Measurements from ENCODE around the gene NCOA7.
"Not testable (repeated sequence)": the region's sequence is repeated elsewhere in the genome, so short reads cannot be mapped to it uniquely, and the experiment has no call there.

NCOA7 gene

GRCh38 chr6:125927761-125928160, 137.0 kb downstream of the NCOA7 start:
- TF ChIP-seq ZNF274 (IDR thresholded peaks at IDR 0.05; ENCODE audit: low read depth, low read length) (no peak), YY1 (IDR thresholded peaks at IDR 0.05; ENCODE audit: insufficient read depth, insufficient read length) (no peak), SUZ12 (IDR thresholded peaks at IDR 0.05; ENCODE audit: extremely low read depth, insufficient read depth, insufficient read length) (no peak)
- no peaks in the 10 kb centered on the region for H3K9me3 ChIP-seq (ENCODE audit: insufficient read depth, low read length)
- no peak overlapping the region for H3K4me3 ChIP-seq (ENCODE audit: insufficient read length, low read depth)
- H3K27me3 ChIP-seq (ENCODE audit: insufficient read depth, insufficient read length): no peaks in the 10 kb centered on the region
- no peaks in the 10 kb centered on the region for H3K4me1 ChIP-seq (ENCODE audit: insufficient read depth, insufficient read length)
- no peak for DNase-seq (ENCODE audit: low read depth, low spot score)
- no peak overlapping the region for H3K9ac ChIP-seq (ENCODE audit: insufficient read length, low read depth)
- no peaks in the 10 kb centered on the region for H3K36me3 ChIP-seq (ENCODE audit: insufficient read depth, insufficient read length, low read length)

- Histone ChIP-seq H3K27me3 (ENCODE audit: insufficient read depth, insufficient read length) (no peaks in the 10 kb centered on the region), H3K9ac (ENCODE audit: insufficient read length, low read depth) (no peak overlapping the region), H3K36me3 (ENCODE audit: insufficient read depth, insufficient read length, low read length) (no peaks in the 10 kb centered on the region), H3K4me3 (ENCODE audit: insufficient read length, low read depth) (no peak overlapping the region), H3K4me1 (ENCODE audit: insufficient read depth, insufficient read length) (no peaks in the 10 kb centered on the region), H3K9me3 (ENCODE audit: insufficient read depth, low read length) (no peaks in the 10 kb centered on the region)
- DNase-seq (ENCODE audit: low read depth, low spot score): no peak
- TF ChIP-seq ZNF274 (IDR thresholded peaks at IDR 0.05; ENCODE audit: low read depth, low read length): no peak
- TF ChIP-seq SUZ12 (IDR thresholded peaks at IDR 0.05; ENCODE audit: extremely low read depth, insufficient read depth, insufficient read length): no peak
- TF ChIP-seq YY1 (IDR thresholded peaks at IDR 0.05; ENCODE audit: insufficient read depth, insufficient read length): no peak
These were observed 140.1 kb downstream of the NCOA7 start for GRCh38 chr6:125930765-125931418.

GRCh38 chr6:125931733-125932450, 141.1 kb downstream of the NCOA7 start:
- DNase-seq (ENCODE audit: low read depth, low spot score): no peak
- Histone ChIP-seq H3K9ac (ENCODE audit: insufficient read length, low read depth) (no peak overlapping the region), H3K4me3 (ENCODE audit: insufficient read length, low read depth) (no peak overlapping the region), H3K9me3 (ENCODE audit: insufficient read depth, low read length) (no peaks in the 10 kb centered on the region), H3K4me1 (ENCODE audit: insufficient read depth, insufficient read length) (no peaks in the 10 kb centered on the region), H3K36me3 (ENCODE audit: insufficient read depth, insufficient read length, low read length) (no peaks in the 10 kb centered on the region), H3K27me3 (ENCODE audit: insufficient read depth, insufficient read length) (no peaks in the 10 kb centered on the region)
- TF ChIP-seq YY1 (IDR thresholded peaks at IDR 0.05; ENCODE audit: insufficient read depth, insufficient read length) (no peak), ZNF274 (IDR thresholded peaks at IDR 0.05; ENCODE audit: low read depth, low read length) (no peak), SUZ12 (IDR thresholded peaks at IDR 0.05; ENCODE audit: extremely low read depth, insufficient read depth, insufficient read length) (no peak)

DNA sequence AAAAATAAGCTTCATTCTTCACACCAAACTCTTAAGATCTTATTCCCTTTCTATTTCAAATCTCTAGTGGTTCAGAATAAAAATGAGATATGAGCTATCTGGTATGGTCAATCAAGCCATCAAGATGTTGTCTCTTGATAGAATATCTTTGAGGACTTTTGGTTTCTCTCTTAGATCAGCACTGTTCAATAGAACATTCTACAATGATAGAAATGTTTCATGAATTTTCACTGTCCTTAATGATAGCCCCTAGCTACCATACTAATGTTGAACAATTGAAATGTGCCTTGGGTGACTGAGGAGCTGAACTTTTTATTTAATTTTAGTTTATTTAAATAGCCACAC, 141.7 kb downstream of the NCOA7 start:
- Histone ChIP-seq H3K9me3 (ENCODE audit: insufficient read depth, low read length) (no peaks in the 10 kb centered on the region), H3K9ac (ENCODE audit: insufficient read length, low read depth) (no peak overlapping the region), H3K27me3 (ENCODE audit: insufficient read depth, insufficient read length) (no peaks in the 10 kb centered on the region), H3K36me3 (ENCODE audit: insufficient read depth, insufficient read length, low read length) (no peaks in the 10 kb centered on the region), H3K4me3 (ENCODE audit: insufficient read length, low read depth) (no peak overlapping the region), H3K4me1 (ENCODE audit: insufficient read depth, insufficient read length) (no peaks in the 10 kb centered on the region)
- TF ChIP-seq YY1 (IDR thresholded peaks at IDR 0.05; ENCODE audit: insufficient read depth, insufficient read length): no peak
- no peak for TF ChIP-seq SUZ12 (IDR thresholded peaks at IDR 0.05; ENCODE audit: extremely low read depth, insufficient read depth, insufficient read length)
- TF ChIP-seq ZNF274 (IDR thresholded peaks at IDR 0.05; ENCODE audit: low read depth, low read length): no peak
- DNase-seq (ENCODE audit: low read depth, low spot score): no peak

DNA sequence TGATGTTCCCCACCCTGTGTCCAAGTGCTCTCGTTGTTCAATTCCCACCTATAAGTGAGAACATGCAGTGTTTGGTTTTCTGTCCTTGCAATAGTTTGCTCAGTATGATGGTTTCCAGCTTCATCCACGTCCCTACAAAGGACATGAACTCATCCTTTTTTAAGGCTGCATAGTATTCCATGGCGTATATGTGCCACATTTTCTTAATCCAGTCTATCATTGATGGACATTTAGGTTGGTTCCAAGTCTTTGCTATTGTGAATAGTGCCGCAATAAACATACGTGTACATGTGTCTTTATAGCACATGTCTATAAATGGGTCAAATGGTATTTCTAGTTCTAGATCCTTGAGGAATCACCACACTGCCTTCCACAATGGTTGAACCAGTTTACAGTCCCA, 144.8 kb downstream of the NCOA7 start:
- not testable (repeated sequence) for H3K36me3 ChIP-seq (ENCODE audit: insufficient read depth, insufficient read length, low read length); H3K4me1 ChIP-seq (ENCODE audit: insufficient read depth, insufficient read length); H3K9me3 ChIP-seq (ENCODE audit: insufficient read depth, low read length); H3K27me3 ChIP-seq (ENCODE audit: insufficient read depth, insufficient read length); H3K9ac ChIP-seq (ENCODE audit: insufficient read length, low read depth); DNase-seq (ENCODE audit: low read depth, low spot score); H3K4me3 ChIP-seq (ENCODE audit: insufficient read length, low read depth)

DNA sequence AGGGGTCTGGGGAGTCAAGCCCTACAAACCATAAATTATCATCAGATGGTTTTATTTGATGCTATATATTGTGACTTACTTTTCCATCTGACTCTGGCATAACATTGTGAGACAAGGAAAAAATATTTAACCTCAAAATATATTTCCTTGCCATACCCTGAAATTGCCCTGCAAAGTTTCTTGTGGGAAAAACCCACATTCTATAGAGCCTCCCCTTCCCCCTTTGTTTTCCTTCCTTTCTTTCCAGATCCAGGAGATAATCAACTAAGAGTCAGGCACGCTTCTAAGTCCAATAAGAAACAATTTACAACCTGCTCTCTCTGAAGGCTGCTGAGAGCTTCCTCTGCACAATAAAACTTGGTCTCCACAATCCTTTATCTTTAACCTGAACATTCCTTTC, 148.3 kb downstream of the NCOA7 start:
- Histone ChIP-seq H3K4me3 (ENCODE audit: insufficient read length, low read depth) (no peak overlapping the region), H3K9ac (ENCODE audit: insufficient read length, low read depth) (no peak overlapping the region), H3K4me1 (ENCODE audit: insufficient read depth, insufficient read length) (no peaks in the 10 kb centered on the region), H3K27me3 (ENCODE audit: insufficient read depth, insufficient read length) (no peaks in the 10 kb centered on the region), H3K9me3 (ENCODE audit: insufficient read depth, low read length) (no peaks in the 10 kb centered on the region), H3K36me3 (ENCODE audit: insufficient read depth, insufficient read length, low read length) (no peaks in the 10 kb centered on the region)
- TF ChIP-seq ZNF274 (IDR thresholded peaks at IDR 0.05; ENCODE audit: low read depth, low read length): no peak
- no peak for TF ChIP-seq SUZ12 (IDR thresholded peaks at IDR 0.05; ENCODE audit: extremely low read depth, insufficient read depth, insufficient read length)
- no peak for TF ChIP-seq YY1 (IDR thresholded peaks at IDR 0.05; ENCODE audit: insufficient read depth, insufficient read length)
- no peak for DNase-seq (ENCODE audit: low read depth, low spot score)

DNA sequence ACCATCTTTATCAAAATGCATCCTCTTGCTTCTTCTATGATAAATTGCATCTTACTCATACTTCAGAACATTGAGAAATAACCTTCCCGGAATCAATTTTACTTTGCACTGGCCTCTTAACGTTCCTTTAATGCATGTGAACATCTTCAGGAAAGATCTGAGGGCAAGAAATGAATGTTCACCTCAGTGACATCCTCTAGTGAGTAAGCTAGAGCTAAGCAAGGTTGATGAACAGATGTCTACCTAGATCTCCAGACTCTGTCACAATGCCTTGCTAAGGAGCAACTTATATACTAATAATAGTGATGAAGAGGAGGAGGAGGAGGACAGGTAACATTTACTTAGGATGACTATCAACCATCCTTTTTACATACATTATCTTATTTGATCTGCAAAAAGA, 149.0 kb downstream of the NCOA7 start:
- Histone ChIP-seq H3K4me3 (ENCODE audit: insufficient read length, low read depth) (no peak overlapping the region), H3K4me1 (ENCODE audit: insufficient read depth, insufficient read length) (no peaks in the 10 kb centered on the region), H3K9ac (ENCODE audit: insufficient read length, low read depth) (no peak overlapping the region), H3K27me3 (ENCODE audit: insufficient read depth, insufficient read length) (no peaks in the 10 kb centered on the region), H3K9me3 (ENCODE audit: insufficient read depth, low read length) (no peaks in the 10 kb centered on the region), H3K36me3 (ENCODE audit: insufficient read depth, insufficient read length, low read length) (no peaks in the 10 kb centered on the region)
- DNase-seq (ENCODE audit: low read depth, low spot score): no peak
- TF ChIP-seq YY1 (IDR thresholded peaks at IDR 0.05; ENCODE audit: insufficient read depth, insufficient read length) (no peak), ZNF274 (IDR thresholded peaks at IDR 0.05; ENCODE audit: low read depth, low read length) (no peak), SUZ12 (IDR thresholded peaks at IDR 0.05; ENCODE audit: extremely low read depth, insufficient read depth, insufficient read length) (no peak)
